DND-41 (cell line): ENCODE data around the gene CYREN.

ENCODE experiments used
- ATAC-seq: fragments of 200-7000 bp; cut with Tn5 transposase; 3 replicates; pipeline ENCODE4 v1.9.1; 2021; ENCODE audit warnings: low read depth; ENCODE audit not compliant: insufficient read depth
- DNase-seq: peaks from one replicate; pipeline ENCODE4 v3.0.0-alpha.2; 2020
- H2AFZ ChIP-seq: 2 replicates; pipeline ENCODE4 v1.6.0; 2012; ENCODE audit warnings: low read depth, low read length
- H3K27ac ChIP-seq: 2 replicates; pipeline ENCODE4 v1.5.1; 2012; ENCODE audit warnings: low read length, inconsistent platforms
- H3K27me3 ChIP-seq: fragments of 200-600 bp; sonication (generic); 2 replicates; pipeline ENCODE4 v1.6.0; 2012; ENCODE audit warnings: low read length, mild to moderate bottlenecking, inconsistent platforms; ENCODE audit not compliant: insufficient read depth, poor library complexity
- H3K36me3 ChIP-seq: 2 replicates; pipeline ENCODE4 v1.5.1; 2012; ENCODE audit warnings: low read length, inconsistent platforms; ENCODE audit not compliant: insufficient read depth
- H3K4me1 ChIP-seq: 2 replicates; pipeline ENCODE4 v1.5.1; 2012; ENCODE audit warnings: mild to moderate bottlenecking, low read length; ENCODE audit not compliant: insufficient read depth
- H3K4me2 ChIP-seq: 2 replicates; pipeline ENCODE4 v1.6.0; 2012; ENCODE audit warnings: mild to moderate bottlenecking, moderate library complexity, low read length, inconsistent platforms; ENCODE audit not compliant: insufficient read depth
- H3K4me3 ChIP-seq, 2 experiments: fragments of 200-600 bp in 1 of 2; shearing (Covaris generic) in 1 of 2; 2 replicates each; pipeline ENCODE4 v1.5.1; 2012 to 2016; ENCODE audit warnings: inconsistent platforms in 2 of 2, low read length in 2 of 2, mild to moderate bottlenecking in 2 of 2, low read depth in 1 of 2, moderate library complexity in 1 of 2
- H3K79me2 ChIP-seq: 2 replicates; pipeline ENCODE4 v1.6.0; 2012; ENCODE audit warnings: low read length, inconsistent platforms; ENCODE audit not compliant: insufficient read depth
- H3K9ac ChIP-seq: 2 replicates; pipeline ENCODE4 v1.6.0; 2012; ENCODE audit warnings: low read depth, mild to moderate bottlenecking, inconsistent platforms, low read length, moderate library complexity
- H3K9me3 ChIP-seq: 2 replicates; pipeline ENCODE4 v1.5.1; 2012; ENCODE audit warnings: low read length, moderate library complexity, mild to moderate bottlenecking, inconsistent platforms; ENCODE audit not compliant: insufficient read depth, severe bottlenecking
- H4K20me1 ChIP-seq: 2 replicates; pipeline ENCODE4 v1.6.0; 2012; ENCODE audit warnings: low read length; ENCODE audit not compliant: insufficient read depth
- EZH2 ChIP-seq: IDR thresholded peaks from 3 replicates; pipeline ENCODE4 v1.6.1; 2012; ENCODE audit warnings: borderline replicate concordance, low read depth, mild to moderate bottlenecking, moderate library complexity, low read length, inconsistent platforms; ENCODE audit not compliant: severe bottlenecking
- TF ChIP-seq, protein P1 (sequence below): IDR thresholded peaks from 2 replicates; pipeline ENCODE4 v1.5.1; 2012; ENCODE audit warnings: borderline replicate concordance, low read length, moderate library complexity, mild to moderate bottlenecking; ENCODE audit not compliant: poor library complexity, severe bottlenecking; ENCODE audit errors: extremely low read depth

Gene CYREN

DNA sequence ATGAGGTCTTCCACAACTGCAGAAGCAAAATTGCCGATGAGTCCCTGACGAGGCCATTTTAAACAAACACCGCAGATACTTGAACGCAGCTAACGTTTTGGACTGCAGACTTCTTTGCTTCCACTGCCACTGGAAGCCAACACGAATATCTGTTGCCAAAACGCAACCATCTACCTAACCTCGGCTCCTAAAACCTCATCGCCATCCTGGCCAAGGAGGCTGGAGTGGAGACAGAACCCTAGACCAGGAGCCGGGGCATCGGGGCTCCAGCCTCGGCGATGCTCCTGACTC, 40.3 kb upstream of the CYREN start:
- Histone ChIP-seq H3K9ac (peak overlapping the region; percentile 65), H3K9me3 (no peaks in the 10 kb centered on the region), H2AFZ (peak overlapping the region; percentile 71), H3K27ac (peak overlapping the region; percentile 1; the same call in 1 of the 2 replicates), H3K4me2 (peak overlapping the region; percentile 100), H4K20me1 (no peaks in the 10 kb centered on the region), H3K4me1 (peaks cover 15% of the 10 kb centered on the region), H3K79me2 (no peaks in the 10 kb centered on the region), H3K36me3 (no peaks in the 10 kb centered on the region; the same call in 1 of the 2 replicates), H3K4me3 (peak overlapping the region; percentile 31 to 72; a peak in 3 of 4 replicates), H3K27me3 (no peaks in the 10 kb centered on the region)
- no peak; the same call in 2 of the 3 replicates for ATAC-seq
- no peak for DNase-seq
- TF ChIP-seq, protein P1, sequence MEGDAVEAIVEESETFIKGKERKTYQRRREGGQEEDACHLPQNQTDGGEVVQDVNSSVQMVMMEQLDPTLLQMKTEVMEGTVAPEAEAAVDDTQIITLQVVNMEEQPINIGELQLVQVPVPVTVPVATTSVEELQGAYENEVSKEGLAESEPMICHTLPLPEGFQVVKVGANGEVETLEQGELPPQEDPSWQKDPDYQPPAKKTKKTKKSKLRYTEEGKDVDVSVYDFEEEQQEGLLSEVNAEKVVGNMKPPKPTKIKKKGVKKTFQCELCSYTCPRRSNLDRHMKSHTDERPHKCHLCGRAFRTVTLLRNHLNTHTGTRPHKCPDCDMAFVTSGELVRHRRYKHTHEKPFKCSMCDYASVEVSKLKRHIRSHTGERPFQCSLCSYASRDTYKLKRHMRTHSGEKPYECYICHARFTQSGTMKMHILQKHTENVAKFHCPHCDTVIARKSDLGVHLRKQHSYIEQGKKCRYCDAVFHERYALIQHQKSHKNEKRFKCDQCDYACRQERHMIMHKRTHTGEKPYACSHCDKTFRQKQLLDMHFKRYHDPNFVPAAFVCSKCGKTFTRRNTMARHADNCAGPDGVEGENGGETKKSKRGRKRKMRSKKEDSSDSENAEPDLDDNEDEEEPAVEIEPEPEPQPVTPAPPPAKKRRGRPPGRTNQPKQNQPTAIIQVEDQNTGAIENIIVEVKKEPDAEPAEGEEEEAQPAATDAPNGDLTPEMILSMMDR: no peak
- no peak for TF ChIP-seq EZH2

DNA sequence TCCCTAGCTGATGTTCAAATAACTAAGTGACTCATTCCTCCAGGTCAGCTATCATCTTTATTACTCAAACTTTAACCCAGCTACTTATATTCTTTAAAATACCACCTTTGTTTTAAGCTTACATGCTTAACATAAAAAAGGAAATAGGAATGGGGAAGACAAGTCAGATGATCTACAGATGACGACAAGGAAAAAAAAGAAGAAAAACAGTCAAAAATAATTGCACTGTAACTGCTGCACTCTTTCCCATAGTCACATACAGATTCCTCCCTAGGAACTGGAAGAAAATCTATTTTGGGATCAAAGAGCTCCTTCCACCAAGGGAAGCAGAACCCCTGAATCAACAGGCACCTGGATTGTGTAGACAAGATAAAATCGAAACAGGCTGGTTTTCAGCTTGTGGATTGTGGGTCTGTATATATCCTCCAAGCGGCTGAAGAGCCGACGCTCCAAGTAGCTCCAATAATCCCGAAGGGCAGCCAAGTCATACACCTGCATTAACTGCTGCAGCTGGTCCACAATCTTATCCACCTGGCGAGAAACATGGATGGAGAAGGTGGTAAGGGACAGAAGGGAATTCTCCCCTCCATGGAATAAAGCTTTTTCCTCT, 38.8 kb upstream of the CYREN start:
- no peak overlapping the region for H2AFZ ChIP-seq
- H3K79me2 ChIP-seq: no peaks in the 10 kb centered on the region
- no peak overlapping the region for H3K4me3 ChIP-seq
- no peak overlapping the region for H3K4me2 ChIP-seq
- no peaks in the 10 kb centered on the region for H4K20me1 ChIP-seq
- no peak for DNase-seq
- TF ChIP-seq, protein P1: no peak
- no peak for TF ChIP-seq EZH2
- no peaks in the 10 kb centered on the region for H3K9me3 ChIP-seq
- no peaks in the 10 kb centered on the region; the same call in 1 of the 2 replicates for H3K36me3 ChIP-seq
- no peak overlapping the region for H3K9ac ChIP-seq
- no peak for ATAC-seq
- peaks cover 15% of the 10 kb centered on the region for H3K4me1 ChIP-seq
- H3K27me3 ChIP-seq: no peaks in the 10 kb centered on the region
- H3K27ac ChIP-seq: no peak overlapping the region

DNA sequence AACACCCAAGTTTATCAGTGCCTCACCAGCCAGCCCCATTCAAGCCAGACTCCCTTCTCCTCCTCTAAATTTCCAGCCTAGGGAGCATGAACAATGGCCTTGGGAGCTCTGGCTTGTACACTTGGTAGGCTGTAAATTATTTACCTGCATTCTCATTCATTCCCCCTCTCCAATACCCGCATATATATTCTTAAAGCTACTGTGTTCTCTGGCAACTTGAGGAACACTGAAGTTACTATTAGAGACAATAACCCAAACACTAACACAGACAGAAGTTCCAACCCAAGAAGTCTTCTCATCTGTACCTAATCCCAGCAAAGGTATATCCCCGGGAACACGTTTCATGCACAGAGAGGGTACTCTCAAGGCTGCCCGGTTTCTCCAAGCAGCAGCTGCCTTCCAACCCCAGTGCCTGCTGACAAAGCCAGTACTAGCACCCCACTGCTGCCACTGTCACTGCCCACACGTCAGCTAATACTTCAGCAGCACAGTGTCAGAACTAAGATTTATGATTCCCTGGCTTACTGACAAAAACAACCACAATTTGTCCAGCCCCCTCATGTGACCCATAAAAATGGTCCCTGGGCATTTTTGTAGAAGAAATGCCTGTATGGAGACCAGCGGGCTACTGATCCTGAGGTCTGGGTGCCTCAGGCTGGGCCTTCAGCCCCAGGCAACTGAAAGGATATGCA, 37.7 kb upstream of the CYREN start:
- H3K27ac ChIP-seq: no peak overlapping the region
- ATAC-seq: no peak
- H2AFZ ChIP-seq: no peak overlapping the region
- peaks cover 15% of the 10 kb centered on the region for H3K4me1 ChIP-seq
- no peaks in the 10 kb centered on the region for H3K27me3 ChIP-seq
- no peak overlapping the region for H3K4me3 ChIP-seq
- no peak overlapping the region for H3K4me2 ChIP-seq
- H4K20me1 ChIP-seq: no peaks in the 10 kb centered on the region
- DNase-seq: no peak
- no peaks in the 10 kb centered on the region for H3K9me3 ChIP-seq
- no peaks in the 10 kb centered on the region for H3K79me2 ChIP-seq
- TF ChIP-seq, protein P1: no peak
- no peak for TF ChIP-seq EZH2
- no peak overlapping the region for H3K9ac ChIP-seq
- H3K36me3 ChIP-seq: peaks cover 6% of the 10 kb centered on the region; the same call in 1 of the 2 replicates
